GM10266 (cell line): Measurements from ENCODE around the gene PRR5.

Experiments
- DNase-seq: peaks from one replicate; pipeline ENCODE4 v3.0.0; 2012; ENCODE audit errors: extremely low spot score
- CTCF ChIP-seq: IDR thresholded peaks from 2 replicates; pipeline ENCODE4 v1.5.1; 2012; ENCODE audit warnings: mild to moderate bottlenecking, low read depth; ENCODE audit not compliant: control insufficient read depth, insufficient read depth; ENCODE audit errors: missing control alignments

Gene PRR5

GRCh38 chr22:44764974-44765373, 63.0 kb downstream of the PRR5 start:
- DNase-seq, result no peak
- no peak for TF ChIP-seq CTCF

- no peak for TF ChIP-seq CTCF
- DNase-seq, result no peak
These were observed 63.7 kb downstream of the PRR5 start for GRCh38 chr22:44765571-44766285.

- no peak for DNase-seq
- no peak for TF ChIP-seq CTCF
These were observed 71.1 kb downstream of the PRR5 start for GRCh38 chr22:44773082-44773481.

- TF ChIP-seq CTCF, result no peak
- DNase-seq, result no peak
These were observed 73.9 kb downstream of the PRR5 start for GRCh38 chr22:44775862-44776261.

- no peak for TF ChIP-seq CTCF
- no peak for DNase-seq
These were observed 74.8 kb downstream of the PRR5 start for GRCh38 chr22:44776605-44777363.

GRCh38 chr22:44777364-44777755, 75.4 kb downstream of the PRR5 start:
- no peak for DNase-seq
- no peak for TF ChIP-seq CTCF

- no peak for TF ChIP-seq CTCF
- DNase-seq, result no peak
These were observed 79.0 kb downstream of the PRR5 start for GRCh38 chr22:44780876-44781449.
